Naive thymus-derived CD4-positive, alpha-beta T cell (primary cell): ENCODE data around the gene DLK1. TPM values are rescaled to one million over a fixed set of nuclear protein-coding genes. Genes with fewer than 3 reads are reported as not detected.

Source experiments
- ATAC-seq: fragments of 150-1000 bp; cut with Tn5 transposase; 2 replicates; pipeline ENCODE4 v1.10.0; 2021; ENCODE audit warnings: mild to moderate bottlenecking, moderate library complexity
- CTCF ChIA-PET: fragments of 350-600 bp; sonication (Branson Sonifier 250); formaldehyde crosslinking; loops from one replicate; lab custom pipeline; 2021; ENCODE audit warnings: antibody characterized with exemption; lab: Charles Lee
- POLR2A ChIA-PET: fragments of 350-600 bp; sonication (Branson Sonifier 250); formaldehyde crosslinking; loops from one replicate; lab custom pipeline; 2021; ENCODE audit warnings: antibody characterized with exemption, inconsistent platforms; lab: Charles Lee
- DNase-seq, 9 donors: peaks; one replicate each; pipeline versions ENCODE4 v3.0.0 to v3.0.0-alpha.2; 2020 to 2022; ENCODE audit warnings: mixed read lengths in 1 of 9
- H3K27ac ChIP-seq: one replicate; pipeline ENCODE4 v1.7.0; 2013; ENCODE audit warnings: mild to moderate bottlenecking, low read depth, low read length, moderate library complexity
- H3K27me3 ChIP-seq, 2 donors: one replicate each; pipeline ENCODE4 v1.7.0; 2013; ENCODE audit warnings: low read length in 2 of 2, mild to moderate bottlenecking in 2 of 2, moderate library complexity in 2 of 2; ENCODE audit not compliant: control insufficient read depth in 2 of 2, insufficient read depth in 2 of 2
- H3K36me3 ChIP-seq, 3 experiments: 1 replicate in 2 of 3; 2 replicates in 1 of 3; pipeline ENCODE4 v1.7.0; 2013; ENCODE audit warnings: low read length in 3 of 3, mild to moderate bottlenecking in 3 of 3, moderate library complexity in 1 of 3; ENCODE audit not compliant: insufficient read depth in 3 of 3, control insufficient read depth in 2 of 3
- H3K4me1 ChIP-seq, 2 donors: one replicate each; pipeline ENCODE4 v1.7.0; 2013; ENCODE audit warnings: low read length in 2 of 2, mild to moderate bottlenecking in 2 of 2, moderate library complexity in 1 of 2; ENCODE audit not compliant: control insufficient read depth in 2 of 2, insufficient read depth in 2 of 2
- H3K4me3 ChIP-seq: 2 replicates; pipeline ENCODE4 v1.7.0; 2013; ENCODE audit warnings: mild to moderate bottlenecking, low read length
- H3K9me3 ChIP-seq, 3 experiments: 1 replicate in 2 of 3; 2 replicates in 1 of 3; pipeline ENCODE4 v1.7.0; 2013; ENCODE audit warnings: low read length in 3 of 3; ENCODE audit not compliant: control insufficient read depth in 2 of 3
- H3K27ac Mint-ChIP-seq, 9 donors: one replicate each; pipeline ENCODE4 v1.8.0; 2020 to 2022; ENCODE audit warnings: mixed read lengths in 9 of 9, mild to moderate bottlenecking in 8 of 9, moderate library complexity in 5 of 9, inconsistent platforms in 2 of 9
- H3K27me3 Mint-ChIP-seq, 5 donors: one replicate each; pipeline ENCODE4 v1.8.0; 2021 to 2022; ENCODE audit warnings: mixed read lengths in 5 of 5, mild to moderate bottlenecking in 1 of 5
- H3K36me3 Mint-ChIP-seq, 5 donors: one replicate each; pipeline ENCODE4 v1.8.0; 2020 to 2022; ENCODE audit warnings: mixed read lengths in 5 of 5, mild to moderate bottlenecking in 3 of 5, inconsistent platforms in 1 of 5
- H3K4me1 Mint-ChIP-seq, 7 donors: one replicate each; pipeline ENCODE4 v1.8.0; 2020 to 2022; ENCODE audit warnings: mixed read lengths in 7 of 7, mild to moderate bottlenecking in 3 of 7, inconsistent platforms in 1 of 7
- H3K4me3 Mint-ChIP-seq, 10 donors: one replicate each; pipeline ENCODE4 v1.8.0; 2020 to 2022; ENCODE audit warnings: mild to moderate bottlenecking in 10 of 10, mixed read lengths in 10 of 10, moderate library complexity in 6 of 10, inconsistent platforms in 2 of 10
- H3K9me3 Mint-ChIP-seq, 11 donors: one replicate each; pipeline ENCODE4 v1.8.0; 2020 to 2022; ENCODE audit warnings: mixed read lengths in 11 of 11, mild to moderate bottlenecking in 4 of 11, inconsistent platforms in 1 of 11, moderate library complexity in 1 of 11
- intact Hi-C, 2 donors: fragments of 100-400 bp; cut with micrococcal nuclease; formaldehyde crosslinking; loops; one replicate each; pipeline ENCODE4 v1.15.1; 2023
- polyA plus RNA-seq, 2 donors: library from polyadenylated mRNA; unstranded; fragments of 300-500 nt; fragmentation: Illumina TruSeq; gene quantifications; one replicate each; pipeline ENCODE4 v1.2.3, GENCODE V29; 2021
- total RNA-seq, 6 experiments: library from RNA in 5 of 6; stranded (reverse) in 5 of 6; gene quantifications; 1 replicate in 5 of 6; 2 replicates in 1 of 6; pipeline ENCODE4 v1.2.3 and lab custom pipeline; 2021 to 2026

Gene DLK1
- total and polyA plus RNA-seq, 7 experiments from 2014 or later: not detected

GRCh38 chr14:100787659-100788058 lies 61.0 kb downstream of the DLK1 start:
- Mint-ChIP-seq H3K27ac (no peak overlapping the region), H3K4me3 (no peak overlapping the region), H3K27me3 (peaks cover 0 to 28% (median 16%) of the 10 kb centered on the region in 5 donors), H3K9me3 (peaks cover 0 to 2% (median 0%) of the 10 kb centered on the region in 11 donors), H3K4me1 (peaks cover 0 to 2% (median 0%) of the 10 kb centered on the region in 7 donors), H3K36me3 (no peaks in the 10 kb centered on the region)
- Histone ChIP-seq H3K4me3 (no peak overlapping the region), H3K27me3 (no peaks in the 10 kb centered on the region), H3K9me3 (no peaks in the 10 kb centered on the region), H3K27ac (no peak overlapping the region), H3K36me3 (no peaks in the 10 kb centered on the region), H3K4me1 (no peaks in the 10 kb centered on the region)
- DNase-seq (no peak), ATAC-seq (no peak)
- ChIA-PET POLR2A (no interaction called here), CTCF (no interaction called here)
- intact Hi-C loops: no loop called here

Other genes starting within 250 kb of the DLK1 start
- gene BEGAIN, start 139.5 kb upstream of the DLK1 start, total RNA-seq: 1 to 10 TPM in 4 of 5 experiments, under 1 TPM in 1; 0.73 to 2.4 (median 1.5) TPM
- under 1 TPM; 0.38 to 0.64 TPM for gene BEGAIN, start 139.5 kb upstream of the DLK1 start, polyA plus RNA-seq
- 1 to 10 TPM in 1 of 5 experiments, under 1 TPM in 1, not detected in 3; 0.80 to 2.4 TPM for gene MEG3, start 99.2 kb downstream of the DLK1 start, total RNA-seq
- not detected for gene MEG3, start 99.2 kb downstream of the DLK1 start, polyA plus RNA-seq
- gene RTL1, start 176.8 kb downstream of the DLK1 start, total RNA-seq: not detected
- not detected for gene RTL1, start 176.8 kb downstream of the DLK1 start, polyA plus RNA-seq